Gastroesophageal sphincter (tissue), 4 donors: ENCODE measurements around the gene PCDH9. TPM values are rescaled to one million over a fixed set of nuclear protein-coding genes. Genes with fewer than 3 reads are reported as not detected.

Experiments used
- ATAC-seq: fragments of 150-250 bp; one replicate; pipeline ENCODE4 v1.9.1; 2016; ENCODE audit warnings: mild to moderate bottlenecking, moderate library complexity
- H3K27ac ChIP-seq, 4 donors: fragments of 200-600 bp; sonication (generic) in 3 of 4; 1 replicate in 3 of 4; 2 replicates in 1 of 4; pipeline ENCODE4 v1.5.1; 2016 to 2019
- H3K27me3 ChIP-seq: fragments of 200-600 bp; sonication (generic); one replicate; pipeline ENCODE4 v1.5.1; 2019
- H3K36me3 ChIP-seq, 2 donors: fragments of 200-600 bp; sonication (generic); one replicate each; pipeline ENCODE4 v1.5.1; 2019; ENCODE audit warnings: control low read depth in 1 of 2
- H3K4me1 ChIP-seq, 3 donors: fragments of 200-600 bp; sonication (generic); 1 replicate in 2 of 3; 2 replicates in 1 of 3; pipeline ENCODE4 v1.5.1; 2016 to 2019; ENCODE audit warnings: control low read depth in 2 of 3
- H3K4me3 ChIP-seq, 2 donors: fragments of 200-600 bp; sonication (generic); one replicate each; pipeline ENCODE4 v1.5.1; 2019; ENCODE audit warnings: mild to moderate bottlenecking in 1 of 2, moderate library complexity in 1 of 2
- H3K9me3 ChIP-seq, 3 donors: fragments of 200-600 bp; sonication (generic); one replicate each; pipeline ENCODE4 v1.5.1; 2017 to 2019; ENCODE audit warnings: control low read depth in 2 of 3
- EP300 ChIP-seq: sonication (generic); formaldehyde crosslinking; IDR thresholded peaks from one replicate; pipeline ENCODE4 v1.6.1; 2017; ENCODE audit warnings: antibody characterized with exemption, mild to moderate bottlenecking
- POLR2A ChIP-seq, 2 donors: fragments of 450-650 bp; IDR thresholded peaks; one replicate each; pipeline ENCODE4 v1.6.1; 2017; ENCODE audit warnings: antibody characterized with exemption in 2 of 2, mild to moderate bottlenecking in 2 of 2, moderate library complexity in 1 of 2
- POLR2AphosphoS5 ChIP-seq: sonication (generic); formaldehyde crosslinking; IDR thresholded peaks from one replicate; pipeline ENCODE4 v1.6.1; 2017; ENCODE audit warnings: antibody characterized with exemption
- WGBS, 2 donors: methylation state at CpG; one replicate each; pipeline ENCODE4 v1.1.5; 2018; ENCODE audit warnings: low coverage in 1 of 2; 5-methylcytosine and 5-hydroxymethylcytosine counted together
- total RNA-seq, 4 donors: library from RNA; depleted of rRNA; stranded (reverse); fragments of >200 nt; gene quantifications; one replicate each; pipeline ENCODE4 v1.1.0, GENCODE V29; 2016
- TF ChIP-seq, protein P1 (sequence below), 4 experiments: fragments of 200-600 bp in 2 of 4; fragments of 450-650 bp in 2 of 4; sonication (generic) in 1 of 4; IDR thresholded peaks; one replicate each; pipeline ENCODE4 v1.5.1; 2017 to 2019; ENCODE audit warnings: antibody characterized with exemption in 4 of 4, mild to moderate bottlenecking in 2 of 4, moderate library complexity in 2 of 4

Gene PCDH9
- total RNA-seq, 4 donors from 2014 or later: 52.9 to 141 (median 56.5) TPM

GRCh38 chr13:67075239-67075638, 154.9 kb downstream of the PCDH9 start:
- H3K4me1 ChIP-seq: no peaks in the 10 kb centered on the region
- no peak overlapping the region for H3K4me3 ChIP-seq
- no peak for TF ChIP-seq POLR2A (IDR thresholded peaks at IDR 0.05)
- TF ChIP-seq, protein P1, sequence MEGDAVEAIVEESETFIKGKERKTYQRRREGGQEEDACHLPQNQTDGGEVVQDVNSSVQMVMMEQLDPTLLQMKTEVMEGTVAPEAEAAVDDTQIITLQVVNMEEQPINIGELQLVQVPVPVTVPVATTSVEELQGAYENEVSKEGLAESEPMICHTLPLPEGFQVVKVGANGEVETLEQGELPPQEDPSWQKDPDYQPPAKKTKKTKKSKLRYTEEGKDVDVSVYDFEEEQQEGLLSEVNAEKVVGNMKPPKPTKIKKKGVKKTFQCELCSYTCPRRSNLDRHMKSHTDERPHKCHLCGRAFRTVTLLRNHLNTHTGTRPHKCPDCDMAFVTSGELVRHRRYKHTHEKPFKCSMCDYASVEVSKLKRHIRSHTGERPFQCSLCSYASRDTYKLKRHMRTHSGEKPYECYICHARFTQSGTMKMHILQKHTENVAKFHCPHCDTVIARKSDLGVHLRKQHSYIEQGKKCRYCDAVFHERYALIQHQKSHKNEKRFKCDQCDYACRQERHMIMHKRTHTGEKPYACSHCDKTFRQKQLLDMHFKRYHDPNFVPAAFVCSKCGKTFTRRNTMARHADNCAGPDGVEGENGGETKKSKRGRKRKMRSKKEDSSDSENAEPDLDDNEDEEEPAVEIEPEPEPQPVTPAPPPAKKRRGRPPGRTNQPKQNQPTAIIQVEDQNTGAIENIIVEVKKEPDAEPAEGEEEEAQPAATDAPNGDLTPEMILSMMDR (IDR thresholded peaks at IDR 0.05): peak in 2 of 4 experiments; percentile 41 to 44
- no peak overlapping the region for H3K27ac ChIP-seq
- H3K36me3 ChIP-seq: no peaks in the 10 kb centered on the region
- WGBS, 2 donors: 13 to 36% methylated on average over 1 of the region's 1 CpG
- no peaks in the 10 kb centered on the region for H3K9me3 ChIP-seq
- H3K27me3 ChIP-seq: no peaks in the 10 kb centered on the region
- no peak for ATAC-seq

DNA sequence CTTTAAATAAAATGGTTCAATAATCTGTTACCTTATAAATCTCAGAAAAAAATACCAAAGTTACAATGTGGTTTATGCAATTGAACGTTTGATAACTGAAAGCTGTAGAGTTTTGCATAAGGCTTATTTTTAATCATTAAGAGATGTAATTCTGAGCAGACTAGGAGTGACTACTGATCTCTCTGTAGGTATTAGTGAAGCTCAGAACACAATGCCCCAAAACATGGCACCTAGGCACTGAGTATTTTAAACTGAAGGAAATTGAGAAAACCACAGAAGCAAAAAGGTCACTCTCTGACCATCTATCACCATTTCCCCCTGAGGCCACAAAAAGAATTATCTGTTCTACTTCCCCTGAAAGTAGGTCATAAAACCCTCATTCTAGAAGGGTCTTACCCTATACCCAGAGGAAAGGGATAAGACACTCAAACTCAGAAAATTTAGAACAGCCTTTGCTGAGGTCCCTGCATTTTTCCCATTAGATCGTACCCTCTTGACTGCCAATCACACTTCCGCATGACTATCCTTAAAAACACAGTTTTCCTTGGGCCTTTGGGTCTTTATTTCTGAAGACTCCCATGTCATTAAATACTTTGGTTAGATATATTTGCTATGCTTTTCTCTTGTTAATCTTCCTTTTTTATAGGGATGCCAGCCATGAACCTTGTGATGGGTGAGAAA, 158.1 kb downstream of the PCDH9 start:
- ATAC-seq: no peak
- H3K4me3 ChIP-seq: no peak overlapping the region

DNA sequence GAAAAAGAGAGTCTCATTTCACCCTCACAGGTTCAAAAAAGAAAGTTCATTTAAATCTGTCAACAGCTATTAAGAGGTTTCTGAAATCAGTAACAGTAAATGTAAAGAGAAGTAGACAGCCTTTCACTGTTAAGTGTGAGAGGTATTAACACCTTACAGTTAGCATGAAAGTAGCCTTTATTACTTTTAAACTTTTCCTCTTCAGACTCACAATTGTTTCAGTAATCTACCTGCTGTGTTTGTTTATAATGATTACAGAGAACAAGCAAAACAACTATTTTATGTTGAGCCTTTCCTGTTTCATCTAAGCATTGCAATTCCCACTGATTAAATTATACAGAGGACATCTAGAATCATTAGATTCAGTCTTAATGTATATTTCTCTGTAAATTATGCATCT, 159.8 kb downstream of the PCDH9 start:
- TF ChIP-seq, protein P1 (IDR thresholded peaks at IDR 0.05): no peak
- TF ChIP-seq POLR2AphosphoS5 (no peak), EP300 (no peak), POLR2A (IDR thresholded peaks at IDR 0.05) (no peak)
- no peak for ATAC-seq
- Histone ChIP-seq H3K27ac (no peak overlapping the region), H3K27me3 (no peaks in the 10 kb centered on the region), H3K4me3 (no peak overlapping the region), H3K9me3 (no peaks in the 10 kb centered on the region), H3K4me1 (no peaks in the 10 kb centered on the region), H3K36me3 (no peaks in the 10 kb centered on the region)

More for the DNA sequence above, 158.1 kb downstream of the PCDH9 start:
- TF ChIP-seq EP300: no peak
- no peak for TF ChIP-seq POLR2A (IDR thresholded peaks at IDR 0.05)
- no peak for TF ChIP-seq POLR2AphosphoS5
- TF ChIP-seq, protein P1 (IDR thresholded peaks at IDR 0.05): no peak
- no peaks in the 10 kb centered on the region for H3K4me1 ChIP-seq
- H3K9me3 ChIP-seq: no peaks in the 10 kb centered on the region
- H3K36me3 ChIP-seq: no peaks in the 10 kb centered on the region
- H3K27ac ChIP-seq: no peak overlapping the region
- H3K27me3 ChIP-seq: no peaks in the 10 kb centered on the region
- WGBS, 2 donors: 88 to 90% methylated on average over 3 of the region's 3 CpGs

- no peaks in the 10 kb centered on the region for H3K4me1 ChIP-seq
- TF ChIP-seq EP300 (no peak), POLR2AphosphoS5 (no peak), POLR2A (IDR thresholded peaks at IDR 0.05) (no peak)
- TF ChIP-seq, protein P1 (IDR thresholded peaks at IDR 0.05): no peak
- 93 to 100% methylated on average over 1 to 3 of the region's 3 CpGs for WGBS, 2 donors
- H3K27ac ChIP-seq: no peak overlapping the region
- no peaks in the 10 kb centered on the region for H3K36me3 ChIP-seq
- H3K9me3 ChIP-seq: no peaks in the 10 kb centered on the region
- no peak for ATAC-seq
- no peaks in the 10 kb centered on the region for H3K27me3 ChIP-seq
- no peak overlapping the region for H3K4me3 ChIP-seq
These were observed 160.9 kb downstream of the PCDH9 start for GRCh38 chr13:67069117-67069767.

- Histone ChIP-seq H3K36me3 (no peaks in the 10 kb centered on the region), H3K4me3 (no peak overlapping the region), H3K9me3 (no peaks in the 10 kb centered on the region), H3K27me3 (no peaks in the 10 kb centered on the region), H3K27ac (no peak overlapping the region), H3K4me1 (peaks cover 0 to 7% (median 0%) of the 10 kb centered on the region in 3 donors)
- WGBS, 2 donors: 57 to 83% methylated on average over 2 of the region's 2 CpGs
- ATAC-seq: no peak
- TF ChIP-seq POLR2A (IDR thresholded peaks at IDR 0.05): no peak
- no peak for TF ChIP-seq POLR2AphosphoS5
- TF ChIP-seq EP300: no peak
- TF ChIP-seq, protein P1 (IDR thresholded peaks at IDR 0.05): no peak
These were observed 165.2 kb downstream of the PCDH9 start for GRCh38 chr13:67064920-67065319.
